NB4 (cell line): ENCODE data around the gene TRIO.
"Not testable (repeated sequence)": the region's sequence is repeated elsewhere in the genome, so short reads cannot be mapped to it uniquely, and the experiment has no call there.

Source experiments
- CTCF ChIP-seq: IDR thresholded peaks from one replicate; pipeline ENCODE4 v1.5.1; 2012; ENCODE audit warnings: low read depth, low read length
- MAX ChIP-seq: IDR thresholded peaks from 2 replicates; pipeline ENCODE4 v1.6.1; 2011; ENCODE audit warnings: low read depth, low read length
- MYC ChIP-seq: IDR thresholded peaks from 2 replicates; pipeline ENCODE4 v1.6.1; 2011; ENCODE audit warnings: low read depth, low read length
- POLR2A ChIP-seq: IDR thresholded peaks from 2 replicates; pipeline ENCODE4 v1.6.1; 2011; ENCODE audit warnings: mild to moderate bottlenecking; ENCODE audit not compliant: insufficient read length; ENCODE audit errors: extremely low read depth

GRCh38 chr5:14436122-14436521 is 293.0 kb downstream of the TRIO start:
- TF ChIP-seq CTCF, MAX, POLR2A, MYC: not testable (repeated sequence)
